Testis (tissue), 3 donors: ENCODE measurements around the gene MIF4GD. TPM values are rescaled to one million over a fixed set of nuclear protein-coding genes. Genes with fewer than 3 reads are reported as not detected.

Experiments used
- DNase-seq: peaks from one replicate; pipeline ENCODE4 v3.0.0-alpha.2; 2019
- H3K27ac ChIP-seq, 2 donors: fragments of 200-600 bp; sonication (generic); one replicate each; pipeline ENCODE4 v1.5.1; 2019
- H3K27me3 ChIP-seq: fragments of 200-600 bp; sonication (generic); one replicate; pipeline ENCODE4 v1.5.1; 2019
- H3K36me3 ChIP-seq: fragments of 200-600 bp; sonication (generic); one replicate; pipeline ENCODE4 v1.5.1; 2017; ENCODE audit warnings: low read depth; ENCODE audit errors: missing control alignments
- H3K4me1 ChIP-seq: fragments of 200-600 bp; sonication (generic); one replicate; pipeline ENCODE4 v1.5.1; 2019
- H3K4me3 ChIP-seq, 2 donors: fragments of 200-600 bp; sonication (generic); one replicate each; pipeline ENCODE4 v1.5.1; 2017 to 2019
- H3K9me3 ChIP-seq: fragments of 200-600 bp; sonication (generic); one replicate; pipeline ENCODE4 v1.5.1; 2017
- POLR2A ChIP-seq: fragments of 450-650 bp; IDR thresholded peaks from one replicate; pipeline ENCODE4 v1.6.1; 2017; ENCODE audit warnings: antibody characterized with exemption, mild to moderate bottlenecking, moderate library complexity
- WGBS, 2 donors: methylation state at CpG; one replicate each; pipeline ENCODE4 v1.1.5; 2018; 5-methylcytosine and 5-hydroxymethylcytosine counted together
- intact Hi-C: fragments of 100-400 bp; cut with DNase I; formaldehyde crosslinking; loops from one replicate; pipeline ENCODE4 v1.15.1; 2023; ENCODE audit warnings: low total_unique reads
- polyA plus RNA-seq: library from polyadenylated mRNA; stranded (reverse); fragments of 350-450 nt; fragmentation: Illumina TruSeq; extraction: RNeasy Lipid Tissue Mini Kit (QIAGEN cat#74804); gene quantifications from one replicate; pipeline ENCODE4 v1.2.3, GENCODE V29; 2014; ENCODE audit warnings: low read depth, low replicate concordance; ENCODE audit not compliant: insufficient read depth
- total RNA-seq, 2 donors: library from RNA; depleted of rRNA; stranded (reverse); fragments of >200 nt; gene quantifications; one replicate each; pipeline ENCODE4 v1.2.3, GENCODE V29; 2016
- TF ChIP-seq, protein P1 (sequence below), 3 experiments: fragments of 450-650 bp in 2 of 3; fragments of 200-600 bp in 1 of 3; sonication (generic) in 1 of 3; IDR thresholded peaks; one replicate each; pipeline ENCODE4 v1.5.1; 2016 to 2019; ENCODE audit warnings: antibody characterized with exemption in 3 of 3, mild to moderate bottlenecking in 2 of 3, moderate library complexity in 1 of 3

MIF4GD gene
- total and polyA plus RNA-seq, 3 donors from 2014 or later, result 34.5 to 37.1 (median 35.3) TPM

- Histone ChIP-seq H3K9me3 (no peaks in the 10 kb centered on the region), H3K4me3 (no peak overlapping the region), H3K27ac (peak overlapping the region; percentile 50 to 63), H3K27me3 (no peaks in the 10 kb centered on the region), H3K36me3 (peaks cover 2% of the 10 kb centered on the region), H3K4me1 (peaks cover 14% of the 10 kb centered on the region)
- WGBS, 2 donors, result 54 to 76% methylated on average over 15 to 23 of the region's 23 CpGs
- TF ChIP-seq, protein P1, sequence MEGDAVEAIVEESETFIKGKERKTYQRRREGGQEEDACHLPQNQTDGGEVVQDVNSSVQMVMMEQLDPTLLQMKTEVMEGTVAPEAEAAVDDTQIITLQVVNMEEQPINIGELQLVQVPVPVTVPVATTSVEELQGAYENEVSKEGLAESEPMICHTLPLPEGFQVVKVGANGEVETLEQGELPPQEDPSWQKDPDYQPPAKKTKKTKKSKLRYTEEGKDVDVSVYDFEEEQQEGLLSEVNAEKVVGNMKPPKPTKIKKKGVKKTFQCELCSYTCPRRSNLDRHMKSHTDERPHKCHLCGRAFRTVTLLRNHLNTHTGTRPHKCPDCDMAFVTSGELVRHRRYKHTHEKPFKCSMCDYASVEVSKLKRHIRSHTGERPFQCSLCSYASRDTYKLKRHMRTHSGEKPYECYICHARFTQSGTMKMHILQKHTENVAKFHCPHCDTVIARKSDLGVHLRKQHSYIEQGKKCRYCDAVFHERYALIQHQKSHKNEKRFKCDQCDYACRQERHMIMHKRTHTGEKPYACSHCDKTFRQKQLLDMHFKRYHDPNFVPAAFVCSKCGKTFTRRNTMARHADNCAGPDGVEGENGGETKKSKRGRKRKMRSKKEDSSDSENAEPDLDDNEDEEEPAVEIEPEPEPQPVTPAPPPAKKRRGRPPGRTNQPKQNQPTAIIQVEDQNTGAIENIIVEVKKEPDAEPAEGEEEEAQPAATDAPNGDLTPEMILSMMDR (IDR thresholded peaks at IDR 0.05), result peak in 2 of 3 experiments; percentile 13 to 27
- TF ChIP-seq POLR2A, result no peak
- peak; percentile 43 for DNase-seq
- intact Hi-C loops, result no loop called here
These were observed 30.5 kb downstream of the MIF4GD start for GRCh38 chr17:75240394-75241142.

GRCh38 chr17:75239778-75240393 is 31.1 kb downstream of the MIF4GD start:
- Histone ChIP-seq H3K9me3 (no peaks in the 10 kb centered on the region), H3K4me3 (no peak overlapping the region), H3K27ac (peak overlapping the region; percentile 50 to 63), H3K27me3 (no peaks in the 10 kb centered on the region), H3K4me1 (peaks cover 14% of the 10 kb centered on the region), H3K36me3 (peaks cover 2% of the 10 kb centered on the region)
- TF ChIP-seq POLR2A, result no peak
- TF ChIP-seq, protein P1 (IDR thresholded peaks at IDR 0.05), result no peak
- no peak for DNase-seq
- intact Hi-C loops, result no loop called here
- WGBS, 2 donors, result 81 to 86% methylated on average over 16 to 23 of the region's 23 CpGs

DNA sequence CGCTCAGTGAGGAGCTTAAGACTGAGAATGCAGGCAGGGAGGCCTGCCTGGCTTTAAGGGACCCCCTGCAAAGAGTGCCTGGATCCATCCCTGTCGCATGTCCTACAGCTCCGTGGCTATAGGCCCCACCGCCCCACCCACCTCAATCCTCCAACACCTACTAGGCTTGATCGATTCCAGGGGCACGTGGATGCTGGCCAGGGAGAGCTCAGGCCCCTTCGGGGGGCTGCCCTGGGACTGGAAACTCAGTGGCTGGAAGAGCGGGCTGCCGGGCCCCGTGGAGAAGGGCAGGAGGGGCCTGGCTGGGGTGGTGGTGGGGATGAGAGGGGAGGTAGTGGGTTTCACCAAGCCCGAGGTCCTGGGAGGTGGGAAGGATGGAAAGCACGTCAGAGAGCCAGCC is 31.8 kb downstream of the MIF4GD start:
- no peak overlapping the region for H3K27ac ChIP-seq
- intact Hi-C loops, result no loop called here
- no peaks in the 10 kb centered on the region for H3K27me3 ChIP-seq
- no peak for DNase-seq
- peaks cover 14% of the 10 kb centered on the region for H3K4me1 ChIP-seq
- WGBS, 2 donors, result 88 to 92% methylated on average over 10 to 12 of the region's 12 CpGs
- H3K4me3 ChIP-seq, result no peak overlapping the region
- no peaks in the 10 kb centered on the region for H3K9me3 ChIP-seq
- H3K36me3 ChIP-seq, result peaks cover 2% of the 10 kb centered on the region
- TF ChIP-seq, protein P1 (IDR thresholded peaks at IDR 0.05), result no peak
- TF ChIP-seq POLR2A, result no peak

- TF ChIP-seq, protein P1 (IDR thresholded peaks at IDR 0.05), result peak; percentile 36 to 72 (median 71)
- no peak for TF ChIP-seq POLR2A
- no peak overlapping the region for H3K4me3 ChIP-seq
- H3K36me3 ChIP-seq, result peaks cover 2% of the 10 kb centered on the region
- H3K27me3 ChIP-seq, result no peaks in the 10 kb centered on the region
- intact Hi-C loops, result no loop called here
- peaks cover 14% of the 10 kb centered on the region for H3K4me1 ChIP-seq
- no peaks in the 10 kb centered on the region for H3K9me3 ChIP-seq
- 35 to 36% methylated on average over 4 to 13 of the region's 13 CpGs for whole genome bisulfite sequencing, 2 donors
- peak; percentile 68 for DNase-seq
- H3K27ac ChIP-seq, result no peak overlapping the region
These were observed 32.3 kb downstream of the MIF4GD start for GRCh38 chr17:75238684-75239191.
